ENCODE measurements around the gene EVI5.

DNA sequence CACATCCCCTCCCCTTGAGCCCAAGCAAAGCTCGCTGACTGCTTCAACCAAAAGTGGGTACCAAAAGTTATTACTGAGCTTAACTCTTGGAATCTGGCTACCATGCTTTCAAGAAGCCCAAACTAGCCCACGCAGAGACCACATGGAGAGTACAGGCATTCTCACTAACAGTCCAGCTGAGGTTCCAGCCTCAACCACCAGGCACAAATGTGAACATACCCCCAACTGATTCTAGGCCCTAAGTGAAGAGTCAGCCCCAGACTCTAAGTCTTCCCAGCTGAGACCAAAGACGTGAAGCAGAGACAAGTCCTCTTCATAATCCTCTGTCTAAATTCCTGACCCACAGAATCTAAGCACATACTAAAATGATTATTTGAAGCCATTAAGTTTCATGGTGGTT is 36.8 kb downstream of the EVI5 start:
- TF ChIP-seq CTCF (IDR thresholded peaks at IDR 0.05; ENCODE audit: poor library complexity) (no peak), EZH2 (IDR thresholded peaks at IDR 0.05; ENCODE audit: borderline replicate concordance) (no peak), EZH2phosphoT487 (IDR thresholded peaks at IDR 0.05; ENCODE audit: low read depth, severe bottlenecking, unreplicated experiment) (no peak)

All from hepatocyte (in vitro differentiated cells).